Retinal pigment epithelial cell (primary cell): ENCODE data around the gene OGA.

Experiments
- DNase-seq: peaks from one replicate; pipeline ENCODE4 v3.0.0-alpha.2; 2010; ENCODE audit warnings: low read depth
- H3K4me3 ChIP-seq: 2 replicates; pipeline ENCODE4 v1.5.1; 2011; ENCODE audit warnings: mild to moderate bottlenecking, low read length, control low read depth, moderate library complexity
- CTCF ChIP-seq: conservative IDR thresholded peaks from 2 replicates; pipeline ENCODE4 v1.5.1; 2011; ENCODE audit warnings: low read depth, low read length, control low read depth, inconsistent platforms

The OGA gene

DNA sequence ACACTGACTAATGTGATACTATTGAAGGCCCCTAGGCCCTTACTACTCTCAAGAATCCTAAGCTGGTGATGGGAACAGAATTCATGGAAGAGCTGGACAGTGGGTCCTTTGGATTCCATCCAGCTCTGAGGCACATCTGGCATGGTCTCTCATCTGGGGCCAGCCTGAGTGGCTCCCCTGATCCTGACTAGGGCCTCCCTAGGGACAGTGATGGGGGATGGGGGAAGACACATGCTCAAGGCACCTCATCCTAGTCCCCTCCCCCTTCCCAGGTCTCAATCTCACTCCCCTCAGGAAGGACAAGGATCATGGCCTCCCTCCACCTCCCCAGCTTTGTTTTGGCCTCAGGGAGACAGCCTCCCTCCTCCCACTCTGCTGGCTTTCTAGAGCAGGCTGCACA lies 23.6 kb upstream of the OGA start:
- TF ChIP-seq CTCF: no peak
- no peak for DNase-seq
- H3K4me3 ChIP-seq: no peak overlapping the region

DNA sequence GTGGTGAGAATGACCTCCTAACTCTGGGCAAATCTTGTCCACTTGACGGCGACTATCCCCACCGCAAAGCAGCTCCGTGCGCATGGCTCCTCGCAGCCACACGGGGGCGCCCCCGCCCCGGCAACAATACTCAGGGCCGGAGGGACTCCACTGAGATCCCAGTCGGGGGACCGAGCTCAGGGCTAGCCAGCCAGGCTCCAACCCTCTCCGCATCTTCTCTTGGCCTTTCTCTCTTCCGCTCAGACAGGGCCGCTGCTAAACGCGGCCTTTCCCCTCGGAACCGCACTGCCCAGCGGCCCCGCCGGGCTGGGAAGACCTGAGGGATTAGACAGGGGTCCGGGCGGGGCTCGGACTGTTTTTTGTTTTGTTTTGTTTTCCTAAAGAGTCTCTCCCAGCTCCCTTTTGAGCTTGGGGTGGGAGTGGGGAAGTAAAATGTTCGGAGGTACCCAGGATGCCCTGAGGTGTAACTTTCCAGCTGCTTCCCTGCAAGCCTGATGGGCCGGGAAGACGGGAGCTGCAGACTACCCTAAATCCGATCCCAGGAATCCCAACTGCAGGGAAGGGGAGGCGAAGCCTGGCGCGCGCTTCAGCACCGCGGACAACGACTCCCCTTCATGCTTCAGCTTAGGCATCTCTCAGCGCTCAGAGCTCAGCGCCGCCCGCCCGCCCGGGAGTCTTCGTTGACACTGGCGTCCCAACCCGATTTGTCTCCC lies 22.7 kb upstream of the OGA start:
- DNase-seq: peak; percentile 37
- TF ChIP-seq CTCF: peak; percentile 98
- peak overlapping the region; percentile 40 for H3K4me3 ChIP-seq

DNA sequence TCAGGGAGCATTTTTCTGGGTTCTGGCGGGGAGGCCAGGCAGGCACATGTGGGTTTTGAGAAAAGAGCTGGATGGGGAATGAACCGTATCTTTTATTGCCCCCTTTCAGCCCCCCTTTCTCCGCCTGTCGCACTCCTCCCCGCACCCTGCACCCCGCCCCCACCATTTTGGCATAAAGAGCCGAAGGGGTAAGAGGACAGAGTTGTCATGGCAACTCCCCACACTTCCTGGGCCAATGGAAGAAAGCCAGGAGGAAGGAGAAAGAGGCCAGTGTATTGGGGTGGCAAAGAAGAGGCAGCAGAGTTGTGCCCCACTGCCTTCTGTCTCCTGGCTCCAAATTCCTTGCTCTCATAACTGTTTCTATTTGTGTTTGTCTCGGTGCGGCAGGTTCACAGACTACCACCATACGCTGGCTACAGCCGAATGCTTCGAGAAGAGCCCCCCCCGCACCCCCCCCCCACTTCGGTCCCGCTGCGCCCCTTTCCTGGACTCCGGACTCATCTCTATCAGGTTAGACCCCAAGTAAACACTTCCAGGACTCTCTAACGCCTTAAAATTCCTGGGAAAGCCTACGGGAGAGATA lies 21.9 kb upstream of the OGA start:
- no peak for TF ChIP-seq CTCF
- no peak for DNase-seq
- peak overlapping the region; percentile 40 for H3K4me3 ChIP-seq

DNA sequence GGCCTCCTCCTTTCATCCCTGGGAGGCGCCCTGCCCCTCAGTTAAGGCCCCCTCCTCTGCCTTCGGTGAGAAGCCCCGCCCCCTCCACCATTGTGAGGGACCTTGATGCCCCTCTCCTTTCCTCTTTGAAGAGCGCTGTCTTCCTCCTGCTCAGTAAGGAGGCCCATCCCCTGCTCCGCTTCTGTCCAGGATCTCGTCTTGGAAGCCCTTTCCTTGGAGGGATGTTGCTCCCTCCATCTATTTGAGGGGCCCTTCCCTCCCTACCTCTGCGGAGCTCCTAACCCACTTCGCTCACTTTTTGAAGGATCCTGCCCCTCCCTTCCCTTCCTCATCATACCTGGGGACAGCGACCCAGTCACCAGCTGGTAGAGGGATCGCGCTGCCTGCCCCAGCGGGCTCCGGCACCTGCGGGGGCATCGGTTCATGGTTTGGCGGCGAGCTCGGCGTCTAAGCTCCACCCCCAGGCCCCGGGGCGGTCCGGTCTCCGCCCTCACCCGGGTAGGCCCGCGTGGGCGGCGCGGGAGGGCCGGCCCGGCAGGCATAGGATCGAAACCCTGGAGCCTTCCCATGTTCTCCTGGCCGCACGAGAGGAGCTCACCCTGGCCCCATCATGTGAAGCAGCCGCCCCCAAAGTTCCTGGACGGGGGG lies 21.3 kb upstream of the OGA start:
- H3K4me3 ChIP-seq: peak overlapping the region; percentile 37
- no peak for DNase-seq
- no peak for TF ChIP-seq CTCF

DNA sequence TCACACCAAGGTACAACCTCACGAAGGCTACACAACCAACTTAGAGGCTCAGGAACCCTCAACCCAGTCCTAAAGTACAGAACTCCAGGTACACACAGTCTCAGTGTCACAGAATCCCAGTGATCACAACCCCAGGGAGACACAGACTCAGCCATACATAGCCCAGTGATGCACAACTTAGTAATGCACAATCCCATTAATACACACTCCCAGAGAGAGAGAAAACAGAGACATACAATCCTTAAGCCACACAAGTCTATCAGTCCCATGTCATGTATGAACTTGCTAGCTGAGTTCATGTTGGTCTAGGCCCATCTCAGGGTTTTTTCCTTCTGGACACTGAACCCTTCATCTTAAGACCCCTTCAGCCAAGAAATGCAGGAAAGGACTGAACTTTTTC lies 20.8 kb upstream of the OGA start:
- no peak for TF ChIP-seq CTCF
- DNase-seq: no peak
- no peak overlapping the region for H3K4me3 ChIP-seq

DNA sequence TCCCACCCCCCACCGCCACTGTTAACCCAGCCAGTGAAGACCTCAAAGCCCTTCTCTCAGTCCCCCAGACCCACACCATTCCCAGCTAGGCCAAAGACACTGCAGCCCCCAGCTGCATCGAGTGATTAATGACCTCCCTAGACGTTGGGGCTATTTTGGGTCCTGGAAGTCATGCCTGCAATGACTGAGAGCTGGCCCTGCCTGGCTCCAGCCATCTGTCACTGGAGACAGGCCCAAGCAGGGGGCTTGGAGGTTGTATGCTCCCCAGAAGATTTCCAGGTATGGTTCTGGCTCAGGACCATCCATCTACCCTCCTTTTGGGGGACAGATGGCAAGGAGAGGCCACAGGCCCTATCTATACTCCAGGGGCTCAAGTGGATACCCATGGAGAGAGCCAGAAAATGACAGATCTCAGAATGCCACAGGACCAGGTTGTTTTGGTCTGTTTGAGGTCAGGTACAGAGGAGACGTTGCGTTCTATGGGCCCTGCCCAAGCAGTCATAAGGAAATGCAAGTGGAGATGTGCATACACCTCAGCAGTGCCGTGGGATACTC lies 20.2 kb upstream of the OGA start:
- no peak for DNase-seq
- no peak overlapping the region for H3K4me3 ChIP-seq
- no peak for TF ChIP-seq CTCF
